Aorta (tissue), 5 donors: ENCODE data around the gene SESN1. TPM values are rescaled to one million over a fixed set of nuclear protein-coding genes. Genes with fewer than 3 reads are reported as not detected.

Source experiments
- ATAC-seq: fragments of 200-7000 bp; cut with Tn5 transposase; one replicate; pipeline ENCODE4 v1.9.1; 2022; ENCODE audit warnings: moderate library complexity; ENCODE audit not compliant: low FRiP score
- DNase-seq, 2 donors: peaks; one replicate each; pipeline ENCODE4 v3.0.0-alpha.2; 2020
- H3K27ac ChIP-seq, 2 donors: one replicate each; pipeline ENCODE4 v1.5.1; 2013; ENCODE audit warnings: low read length in 2 of 2, mild to moderate bottlenecking in 2 of 2, moderate library complexity in 2 of 2, control low read depth in 1 of 2, inconsistent platforms in 1 of 2, low read depth in 1 of 2
- H3K27me3 ChIP-seq, 2 donors: one replicate each; pipeline ENCODE4 v1.6.1; 2013; ENCODE audit warnings: control low read depth in 1 of 2, low read length in 1 of 2, mild to moderate bottlenecking in 1 of 2, moderate library complexity in 1 of 2; ENCODE audit not compliant: insufficient read depth in 2 of 2, control insufficient read depth in 1 of 2
- H3K36me3 ChIP-seq, 2 donors: one replicate each; pipeline ENCODE4 v1.6.1; 2013; ENCODE audit warnings: control low read depth in 1 of 2, low read length in 1 of 2, mild to moderate bottlenecking in 1 of 2; ENCODE audit not compliant: insufficient read depth in 2 of 2, control insufficient read depth in 1 of 2
- H3K4me1 ChIP-seq, 2 donors: one replicate each; pipeline ENCODE4 v1.6.1; 2013; ENCODE audit warnings: low read length in 2 of 2, control low read depth in 1 of 2, mild to moderate bottlenecking in 1 of 2, moderate library complexity in 1 of 2; ENCODE audit not compliant: insufficient read depth in 2 of 2, control insufficient read depth in 1 of 2
- H3K4me3 ChIP-seq, 2 donors: one replicate each; pipeline ENCODE4 v1.5.1; 2013; ENCODE audit warnings: low read length in 2 of 2, control low read depth in 1 of 2, mild to moderate bottlenecking in 1 of 2
- H3K9me3 ChIP-seq: one replicate; pipeline ENCODE4 v1.6.1; 2013; ENCODE audit warnings: mild to moderate bottlenecking, low read length; ENCODE audit not compliant: control insufficient read depth
- WGBS, 2 donors: extraction: QIAGEN DNeasy Blood & Tissue Kit; methylation state at CpG; one replicate each; pipeline ENCODE4 v1.1.7; 2013; 5-methylcytosine and 5-hydroxymethylcytosine counted together
- intact Hi-C, 2 donors: fragments of 100-400 bp; cut with DNase I; formaldehyde crosslinking; loops; one replicate each; pipeline versions ENCODE4 v1.14.2 to v1.15.0; 2022
- polyA plus RNA-seq, 2 donors: library from polyadenylated mRNA; stranded (reverse); fragments of 200-250 nt; gene quantifications; one replicate each; pipeline ENCODE4 v1.2.3, GENCODE V29; 2013
- total RNA-seq, 2 donors: library from RNA; stranded (reverse); fragmentation: NEBNext Ultra II Directional; extraction: Animal tissue kit (Norgen Biotek cat#: 25700); gene quantifications; one replicate each; pipeline ENCODE4 v1.2.1, GENCODE V29; 2021
- donor health status: healthy with polysubstance abuse.
- donor health status: Bipolar disorder and iron deficiency.
- donor health status: DM: no; HTN: no; CAD: no.
- donor health status: DM: no; HTN: no; CAD: no.
- donor health status: DM: yes; HTN: yes; CAD: no.

The SESN1 gene
- total and polyA plus RNA-seq, 4 donors, result 20.9 to 45.3 (median 31.6) TPM

GRCh38 chr6:108968325-108969316 is 126.0 kb downstream of the SESN1 start:
- Histone ChIP-seq H3K36me3 (peaks cover 0 to 2% of the 10 kb centered on the region in 2 donors), H3K27ac (no peak overlapping the region), H3K9me3 (no peaks in the 10 kb centered on the region), H3K4me1 (no peaks in the 10 kb centered on the region), H3K4me3 (no peak overlapping the region), H3K27me3 (no peaks in the 10 kb centered on the region)
- WGBS, 2 donors, result 88 to 89% methylated on average over 14 of the region's 14 CpGs
- ATAC-seq, result no peak
- intact Hi-C loops, result no loop called here
- DNase-seq, result no peak

DNA sequence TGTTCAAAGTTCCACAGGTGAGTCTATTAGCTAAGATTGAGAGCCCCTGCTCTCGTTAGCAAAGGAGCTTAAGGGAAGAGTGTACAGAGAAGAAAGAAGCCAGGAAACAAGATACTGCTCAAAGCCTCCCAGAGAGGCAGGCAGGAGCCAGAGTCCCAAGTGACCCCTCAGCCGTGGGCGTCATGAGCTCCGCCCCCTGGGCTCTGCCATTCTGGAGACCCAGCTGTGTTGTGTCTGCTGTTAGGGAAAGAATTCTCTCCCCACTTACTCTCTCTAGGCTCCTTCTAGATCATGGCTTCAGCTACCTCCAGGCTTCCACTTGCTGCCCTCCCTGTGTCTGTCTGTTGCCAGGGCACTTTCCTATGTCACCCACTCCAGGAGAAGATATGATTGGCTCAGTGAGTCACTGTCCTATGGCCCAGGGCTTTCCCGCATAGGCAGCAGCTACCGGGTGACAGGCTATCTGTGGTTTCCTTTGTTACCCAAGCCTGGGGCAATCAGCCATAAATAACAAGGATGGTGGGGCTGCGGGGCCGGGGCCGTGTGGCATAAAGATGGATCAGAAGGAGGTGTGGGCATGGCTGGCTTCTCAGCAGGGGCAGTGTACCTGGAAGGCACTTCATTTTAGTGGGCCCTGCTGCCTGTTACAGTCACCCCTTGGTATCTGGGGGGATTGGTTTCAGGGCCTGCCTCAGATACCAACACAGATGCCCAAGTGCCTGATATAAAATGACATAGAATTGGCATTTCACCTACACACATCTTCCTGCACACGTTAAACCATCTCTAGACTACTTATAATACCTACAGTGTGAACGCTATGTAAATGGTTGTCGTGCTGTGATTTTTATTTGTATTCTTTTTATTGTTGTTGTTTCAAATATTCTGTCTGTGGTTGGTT is 127.5 kb downstream of the SESN1 start:
- Histone ChIP-seq H3K36me3 (peaks cover 0 to 2% of the 10 kb centered on the region in 2 donors), H3K9me3 (no peaks in the 10 kb centered on the region), H3K4me3 (no peak overlapping the region), H3K27ac (no peak overlapping the region), H3K27me3 (no peaks in the 10 kb centered on the region), H3K4me1 (no peaks in the 10 kb centered on the region)
- WGBS, 2 donors, result 47 to 50% methylated on average over 12 of the region's 12 CpGs
- DNase-seq (peak in 1 of 2 donors; percentile 75), ATAC-seq (peak; percentile 39)
- intact Hi-C loops, result no loop called here

DNA sequence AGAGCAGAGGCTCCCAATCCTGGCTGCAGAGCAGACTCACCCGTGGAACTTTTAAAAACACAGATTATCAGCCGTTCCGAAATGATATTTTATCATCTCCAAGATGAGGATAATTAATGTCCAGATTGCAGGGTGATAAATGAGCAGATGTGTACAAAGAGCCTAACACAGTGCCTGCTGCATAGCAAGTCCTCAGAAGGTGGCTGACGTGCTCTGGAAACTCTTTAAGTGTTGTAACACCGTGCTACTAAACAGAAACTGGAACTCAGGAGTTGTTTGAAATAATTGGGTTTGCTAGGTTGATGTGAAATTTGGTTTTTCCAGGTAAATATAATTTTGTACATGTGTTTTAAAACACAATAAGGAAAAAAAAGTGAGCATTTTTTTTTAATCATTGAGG is 128.4 kb downstream of the SESN1 start:
- H3K9me3 ChIP-seq, result no peaks in the 10 kb centered on the region
- H3K4me1 ChIP-seq, result no peaks in the 10 kb centered on the region
- no peak overlapping the region for H3K27ac ChIP-seq
- WGBS, 2 donors, result 94 to 96% methylated on average over 5 of the region's 5 CpGs
- no peak for ATAC-seq
- intact Hi-C loops, result no loop called here
- H3K36me3 ChIP-seq, result peaks cover 0 to 2% of the 10 kb centered on the region in 2 donors
- no peak for DNase-seq
- H3K4me3 ChIP-seq, result no peak overlapping the region
- H3K27me3 ChIP-seq, result no peaks in the 10 kb centered on the region

- H3K4me1 ChIP-seq, result no peaks in the 10 kb centered on the region
- no peaks in the 10 kb centered on the region for H3K36me3 ChIP-seq
- H3K4me3 ChIP-seq, result no peak overlapping the region
- no peak for DNase-seq
- no peak overlapping the region for H3K27ac ChIP-seq
- intact Hi-C loops, result no loop called here
- ATAC-seq, result no peak
- no peaks in the 10 kb centered on the region for H3K27me3 ChIP-seq
- H3K9me3 ChIP-seq, result no peaks in the 10 kb centered on the region
- WGBS, 2 donors, result 32 to 51% methylated on average over 6 of the region's 6 CpGs
Measured at GRCh38 chr6:108961985-108962384, 132.7 kb downstream of the SESN1 start.

GRCh38 chr6:108961077-108961476 is 133.6 kb downstream of the SESN1 start:
- H3K9me3 ChIP-seq, result no peaks in the 10 kb centered on the region
- 96 to 98% methylated on average over 14 of the region's 14 CpGs for WGBS, 2 donors
- ATAC-seq (no peak), DNase-seq (no peak)
- H3K4me3 ChIP-seq, result no peak overlapping the region
- no peak overlapping the region for H3K27ac ChIP-seq
- no peaks in the 10 kb centered on the region for H3K27me3 ChIP-seq
- intact Hi-C loops, result no loop called here
- H3K4me1 ChIP-seq, result no peaks in the 10 kb centered on the region
- H3K36me3 ChIP-seq, result no peaks in the 10 kb centered on the region

- ATAC-seq (no peak), DNase-seq (no peak)
- no peaks in the 10 kb centered on the region for H3K27me3 ChIP-seq
- H3K4me3 ChIP-seq, result no peak overlapping the region
- WGBS, 2 donors, result 81 to 93% methylated on average over 7 of the region's 7 CpGs
- H3K27ac ChIP-seq, result no peak overlapping the region
- no peaks in the 10 kb centered on the region for H3K36me3 ChIP-seq
- H3K4me1 ChIP-seq, result no peaks in the 10 kb centered on the region
- H3K9me3 ChIP-seq, result no peaks in the 10 kb centered on the region
- intact Hi-C loops, result no loop called here
Measured at GRCh38 chr6:108960601-108961000, 134.0 kb downstream of the SESN1 start.

- H3K27ac ChIP-seq, result no peak overlapping the region
- 89 to 94% methylated on average over 10 of the region's 10 CpGs for WGBS, 2 donors
- ATAC-seq, result no peak
- intact Hi-C loops, result no loop called here
- H3K4me3 ChIP-seq, result no peak overlapping the region
- no peaks in the 10 kb centered on the region for H3K9me3 ChIP-seq
- H3K4me1 ChIP-seq, result no peaks in the 10 kb centered on the region
- H3K27me3 ChIP-seq, result no peaks in the 10 kb centered on the region
- DNase-seq, result no peak
- H3K36me3 ChIP-seq, result no peaks in the 10 kb centered on the region
Measured at GRCh38 chr6:108959972-108960582, 134.6 kb downstream of the SESN1 start.

- no peaks in the 10 kb centered on the region for H3K36me3 ChIP-seq
- H3K4me1 ChIP-seq, result no peaks in the 10 kb centered on the region
- no peaks in the 10 kb centered on the region for H3K27me3 ChIP-seq
- WGBS, 2 donors, result 89 to 94% methylated on average over 10 of the region's 10 CpGs
- no peaks in the 10 kb centered on the region for H3K9me3 ChIP-seq
- intact Hi-C loops, result no loop called here
- no peak overlapping the region for H3K27ac ChIP-seq
- no peak for DNase-seq
- H3K4me3 ChIP-seq, result no peak overlapping the region
- ATAC-seq, result no peak
Measured at GRCh38 chr6:108958900-108959770, 135.5 kb downstream of the SESN1 start.
